GM18499 (cell line): ENCODE results near the gene SLC2A13.

Experiments used
- ATAC-seq: cut with Tn5 transposase; IDR thresholded peaks from one replicate; pipeline ENCODE4 v1.9.1; 2021; ENCODE audit warnings: moderate number of reproducible peaks; ENCODE audit not compliant: insufficient read depth, unreplicated experiment

Gene SLC2A13

GRCh38 chr12:40105515-40106201 lies at the start of gene SLC2A13:
Gene SLC2A13 (minus strand): TSS chr12:40106081. CDS start chr12:40105808, 273 bp downstream.
- ATAC-seq: peak; percentile 51

- no peak for ATAC-seq
Observed at GRCh38 chr12:40154381-40154780, 48.5 kb upstream of the SLC2A13 start.

DNA sequence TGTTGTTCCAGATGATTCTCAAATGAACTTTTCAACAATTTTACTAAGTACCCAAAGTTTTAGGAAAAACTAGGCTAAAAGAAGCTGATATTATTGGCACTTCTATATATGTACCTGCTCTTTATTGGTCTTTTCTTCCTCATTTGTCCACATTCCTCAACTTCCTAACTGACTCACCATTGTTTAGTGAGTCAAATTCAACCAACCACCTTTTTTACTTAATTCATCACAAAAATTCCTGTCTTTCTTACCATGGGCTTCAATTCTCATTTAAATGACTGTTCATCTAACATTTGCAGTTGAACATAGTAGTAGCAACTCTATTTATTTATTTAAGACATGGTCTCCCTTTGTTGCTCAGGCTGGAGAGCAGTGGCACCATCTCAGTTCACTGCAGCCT lies 47.6 kb upstream of the SLC2A13 start:
- no peak for ATAC-seq

- ATAC-seq: no peak
Observed at GRCh38 chr12:40152783-40153383, 47.0 kb upstream of the SLC2A13 start.

GRCh38 chr12:40149673-40150260 lies 43.9 kb upstream of the SLC2A13 start:
- ATAC-seq: no peak

DNA sequence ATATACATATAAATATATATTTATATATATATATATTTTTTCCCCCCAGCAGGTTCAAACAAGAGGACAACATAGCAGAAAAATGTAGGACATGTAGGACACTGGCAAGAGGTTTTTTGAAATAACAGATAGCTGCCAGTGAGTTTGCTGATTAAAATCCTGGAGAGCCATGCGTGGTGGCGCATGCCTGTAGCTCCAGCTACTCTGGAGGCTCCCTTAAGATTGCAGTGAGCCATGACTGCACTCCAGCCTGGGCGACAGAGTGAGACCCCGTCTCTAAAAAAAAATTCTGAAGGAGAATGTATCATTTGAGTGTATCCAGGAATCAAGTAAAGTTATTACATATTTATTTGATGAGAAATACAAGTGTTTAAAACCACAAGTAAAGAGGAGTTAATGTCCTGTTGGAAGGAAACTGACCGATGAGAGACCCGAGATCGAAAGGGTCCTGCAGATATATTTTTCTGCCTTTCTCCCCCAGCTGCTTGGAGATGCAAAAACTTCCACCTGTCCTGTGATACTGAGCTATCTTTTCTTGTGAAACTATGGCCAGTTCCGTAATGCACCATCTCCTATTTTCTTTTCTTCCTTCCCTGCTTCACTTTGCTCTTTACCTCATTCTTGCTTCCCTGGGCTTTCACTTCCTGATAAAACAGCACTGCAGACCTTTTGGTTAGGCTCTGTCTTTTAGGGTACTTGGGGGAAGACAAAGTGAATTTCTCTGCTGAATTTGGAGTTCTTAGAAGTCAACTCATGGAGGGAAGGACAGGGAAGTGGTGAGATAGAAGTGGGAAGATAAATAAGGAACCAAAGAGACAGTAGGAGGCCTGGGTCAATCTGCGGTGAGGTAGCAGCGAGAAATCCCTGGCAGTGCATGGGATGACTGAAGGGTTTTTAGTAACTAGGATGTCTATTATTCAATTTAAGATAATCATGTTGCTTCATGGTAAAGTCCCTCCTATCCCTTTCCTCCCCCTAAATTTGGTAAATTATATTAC lies 41.2 kb upstream of the SLC2A13 start:
- ATAC-seq: no peak

DNA sequence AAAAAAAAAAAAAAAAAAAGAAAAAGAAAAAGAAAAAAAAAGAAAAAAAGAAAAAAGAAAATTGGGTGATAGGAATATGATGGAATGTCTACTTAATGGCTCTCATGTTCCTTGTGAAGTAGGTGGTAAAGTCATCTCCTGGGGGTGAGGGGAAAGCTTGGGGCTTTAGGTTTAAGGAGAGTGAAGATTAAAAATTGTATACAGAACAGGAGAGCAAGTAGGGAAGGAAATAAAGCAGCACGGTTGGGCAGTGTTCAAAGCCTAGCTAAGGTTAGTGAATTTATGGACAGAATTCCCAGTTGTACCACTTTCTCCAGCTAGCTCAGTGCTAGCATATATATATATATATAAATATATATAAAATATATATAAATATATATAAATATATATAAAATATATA lies 40.0 kb upstream of the SLC2A13 start:
- no peak for ATAC-seq

GRCh38 chr12:40144023-40144422 lies 38.1 kb upstream of the SLC2A13 start:
- no peak for ATAC-seq

DNA sequence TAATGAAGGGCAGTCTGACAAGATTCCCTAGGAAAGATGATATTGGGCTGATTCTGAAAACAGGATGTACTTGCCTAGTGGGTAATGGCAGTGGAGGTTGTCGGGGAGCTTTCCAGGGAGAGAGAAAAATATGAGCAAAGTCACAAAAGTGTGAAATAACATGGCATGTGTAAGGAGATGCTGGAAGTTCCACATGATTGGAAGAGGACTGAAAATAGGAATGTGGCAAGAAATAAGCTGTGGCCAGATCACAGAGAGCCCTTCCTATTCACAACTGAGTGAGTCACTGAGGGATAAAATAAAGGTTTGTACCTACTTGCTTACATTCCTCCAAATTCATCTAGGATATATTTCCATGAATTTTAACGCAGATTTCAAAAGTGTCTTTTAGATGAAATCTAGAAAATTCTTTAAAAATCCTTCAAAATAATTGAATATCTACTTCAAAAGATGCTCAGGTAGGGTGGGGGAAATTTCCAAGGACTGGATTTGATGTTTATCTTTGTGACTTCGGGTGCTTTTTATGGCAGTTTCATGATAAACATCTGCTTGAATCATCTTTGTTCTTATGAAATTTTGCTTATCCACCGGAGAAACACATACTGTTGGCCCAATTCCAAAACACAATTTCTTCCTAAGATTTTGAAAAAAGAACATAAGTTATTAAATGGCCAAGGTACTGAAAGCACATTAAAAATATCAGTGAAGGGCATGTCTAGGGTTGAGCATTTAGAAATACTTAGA lies 36.3 kb upstream of the SLC2A13 start:
- no peak for ATAC-seq

DNA sequence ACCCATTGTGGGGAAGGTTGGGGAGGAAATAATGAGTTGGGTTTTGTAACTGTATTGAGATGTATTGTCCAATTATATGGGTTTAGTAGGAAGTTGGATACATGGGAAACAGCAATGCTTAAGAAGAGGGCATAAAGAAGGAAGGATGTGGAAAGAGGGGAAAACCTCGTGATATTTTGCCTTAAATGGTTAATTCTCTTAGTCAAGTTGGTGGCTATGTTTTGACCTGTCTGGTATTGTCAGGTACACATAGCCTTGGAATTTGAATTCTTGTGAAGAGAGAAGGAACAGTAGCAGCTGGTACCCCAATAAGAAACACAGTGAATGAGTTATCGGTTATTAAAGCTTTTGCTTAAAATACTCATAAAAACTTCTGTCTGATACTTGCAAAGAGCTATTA lies 32.6 kb upstream of the SLC2A13 start:
- no peak for ATAC-seq

- ATAC-seq: peak; percentile 79
Observed at GRCh38 chr12:40137252-40137651, 31.4 kb upstream of the SLC2A13 start.

DNA sequence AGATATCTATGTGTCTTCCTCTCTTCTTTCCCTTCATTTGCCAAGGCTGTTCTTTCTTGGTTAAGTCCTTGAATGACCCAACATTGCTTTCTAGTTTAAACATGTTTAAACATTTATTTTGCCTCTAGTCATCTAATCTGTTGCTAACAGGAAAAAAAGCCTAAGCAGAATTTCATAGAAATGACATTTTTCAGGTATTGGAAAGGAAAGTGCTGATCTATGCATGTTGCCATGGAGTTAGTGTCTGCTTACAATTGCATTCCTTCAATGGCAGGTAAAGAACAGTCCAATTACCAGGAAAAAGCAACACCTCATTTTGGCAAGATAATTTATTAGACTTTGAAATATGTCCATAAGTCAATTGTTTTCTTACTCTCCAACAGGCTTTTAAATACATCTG lies 21.5 kb upstream of the SLC2A13 start:
- no peak for ATAC-seq

GRCh38 chr12:40123496-40123895 lies 17.6 kb upstream of the SLC2A13 start:
- ATAC-seq: no peak

GRCh38 chr12:40122842-40123241 lies 17.0 kb upstream of the SLC2A13 start:
- ATAC-seq: no peak

DNA sequence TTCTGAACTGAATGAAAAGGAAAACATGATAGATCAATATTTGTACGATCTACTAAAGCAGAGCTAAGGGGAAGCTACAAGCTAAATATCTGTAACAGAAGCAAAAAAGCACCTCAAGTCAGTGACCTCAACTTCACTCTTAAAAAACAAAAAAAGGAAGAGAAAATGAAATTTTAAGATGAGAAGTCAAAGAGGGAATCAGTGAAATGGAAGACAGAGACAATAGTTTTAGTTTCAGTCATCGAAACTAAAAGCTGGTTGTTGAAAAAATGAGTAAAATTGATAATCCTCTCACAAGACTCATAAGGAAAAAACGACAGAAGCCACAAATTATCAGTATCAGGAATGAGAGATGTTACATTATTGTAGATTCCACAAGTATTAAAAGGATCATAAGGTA lies 11.9 kb upstream of the SLC2A13 start:
- peak; percentile 89 for ATAC-seq

GRCh38 chr12:40110586-40110985 lies 4.7 kb upstream of the SLC2A13 start:
- no peak for ATAC-seq

GRCh38 chr12:40107803-40108620 lies 2.1 kb upstream of the SLC2A13 start:
- ATAC-seq: no peak

DNA sequence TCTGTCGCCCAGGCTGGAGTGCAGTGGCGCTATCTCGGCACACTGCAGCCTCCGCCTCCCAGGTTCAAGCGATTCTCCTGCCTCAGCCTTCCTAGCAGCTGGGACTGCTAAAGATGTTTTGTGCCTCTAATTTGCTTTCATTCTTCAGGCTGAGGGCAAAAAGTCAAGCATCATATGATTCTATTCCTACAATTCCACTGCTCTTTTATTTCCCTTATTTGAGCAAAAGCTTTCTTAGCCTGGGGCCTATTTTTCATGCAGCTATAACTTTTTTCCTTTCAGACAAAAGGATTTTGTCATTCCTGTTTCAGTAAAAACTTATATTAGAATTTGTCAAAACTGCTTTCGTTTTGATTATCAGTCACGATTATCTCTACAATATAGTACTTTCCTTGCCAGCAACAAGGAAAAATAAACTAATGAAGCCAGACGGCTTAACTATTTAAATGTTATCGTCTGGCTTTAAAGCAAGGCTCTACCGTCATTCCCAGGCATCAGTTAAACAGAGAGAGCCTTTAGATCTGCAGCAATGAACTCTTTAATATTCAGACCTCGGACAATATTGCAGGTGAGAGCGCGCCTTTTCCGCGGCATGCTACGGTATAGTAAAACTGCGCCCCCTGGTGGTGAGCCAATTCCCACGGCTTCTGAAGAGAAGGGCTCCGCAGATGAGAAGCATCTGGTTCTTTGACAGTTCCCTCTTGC lies 1.4 kb upstream of the SLC2A13 start:
- ATAC-seq: peak; percentile 40

DNA sequence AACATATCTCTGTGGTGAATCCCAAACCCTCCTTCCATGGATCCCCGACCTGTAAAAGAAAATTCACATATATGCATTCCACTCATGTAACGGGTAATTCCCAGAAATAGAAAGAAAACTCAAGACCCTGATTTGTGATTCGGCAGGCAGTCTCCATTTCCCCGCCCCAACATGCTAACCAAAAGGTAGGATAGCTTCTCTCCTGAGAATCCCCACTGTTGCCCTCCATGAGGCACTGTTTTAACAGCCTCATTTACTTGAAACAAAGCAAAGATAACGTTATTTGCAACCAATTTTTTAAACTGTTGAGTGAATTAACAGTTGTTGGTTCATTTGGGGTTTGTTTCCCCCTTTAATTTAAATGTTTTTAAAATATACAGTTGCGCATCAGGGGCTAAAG lies 774 bp upstream of the SLC2A13 start:
- no peak for ATAC-seq
